NK-92 (cell line): Measurements from ENCODE around the gene ARHGEF28.

Experiments used
- DNase-seq: peaks from one replicate; lab custom pipeline; 2025; ENCODE audit not compliant: unreplicated experiment; lab: John Stamatoyannopoulos, UW

The ARHGEF28 gene

DNA sequence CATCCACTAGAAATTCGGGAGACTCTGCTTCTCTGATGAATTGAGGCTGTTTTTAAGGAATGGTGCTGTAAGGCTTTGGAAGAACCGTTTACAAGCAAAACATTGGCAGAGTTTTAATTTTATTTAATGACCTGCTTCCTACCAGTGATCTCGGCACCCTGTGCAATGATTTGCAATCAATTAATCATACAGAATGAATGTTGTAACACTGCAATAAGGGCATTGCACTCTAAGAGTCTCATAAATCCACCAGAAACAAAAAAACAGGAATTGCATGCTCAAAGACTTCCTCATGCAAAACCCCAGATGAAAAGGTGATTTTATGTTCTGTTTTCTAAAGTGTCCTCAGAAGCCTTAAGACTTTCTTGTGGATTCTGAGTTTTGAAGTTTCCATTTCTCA lies 295.7 kb downstream of the ARHGEF28 start:
- no peak for DNase-seq

DNA sequence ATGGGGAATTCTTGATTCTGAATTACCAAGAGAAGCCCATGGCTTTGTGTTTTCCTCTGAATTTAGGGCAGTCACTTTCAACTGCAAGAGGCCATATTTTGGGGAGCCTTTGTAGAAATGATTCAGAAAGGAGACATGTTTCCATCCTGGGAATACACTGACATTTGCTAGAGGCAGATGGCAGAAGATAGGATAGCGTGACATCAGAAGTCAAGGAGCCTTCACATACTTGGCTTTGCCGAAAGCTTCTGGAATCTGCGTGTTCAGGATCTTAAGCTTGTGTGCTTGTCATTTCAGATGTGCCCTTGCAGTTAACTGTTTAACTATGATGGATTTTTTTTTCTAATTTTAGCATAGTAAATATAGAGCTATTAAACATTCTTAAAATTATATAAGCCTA lies 296.2 kb downstream of the ARHGEF28 start:
- no peak for DNase-seq

DNA sequence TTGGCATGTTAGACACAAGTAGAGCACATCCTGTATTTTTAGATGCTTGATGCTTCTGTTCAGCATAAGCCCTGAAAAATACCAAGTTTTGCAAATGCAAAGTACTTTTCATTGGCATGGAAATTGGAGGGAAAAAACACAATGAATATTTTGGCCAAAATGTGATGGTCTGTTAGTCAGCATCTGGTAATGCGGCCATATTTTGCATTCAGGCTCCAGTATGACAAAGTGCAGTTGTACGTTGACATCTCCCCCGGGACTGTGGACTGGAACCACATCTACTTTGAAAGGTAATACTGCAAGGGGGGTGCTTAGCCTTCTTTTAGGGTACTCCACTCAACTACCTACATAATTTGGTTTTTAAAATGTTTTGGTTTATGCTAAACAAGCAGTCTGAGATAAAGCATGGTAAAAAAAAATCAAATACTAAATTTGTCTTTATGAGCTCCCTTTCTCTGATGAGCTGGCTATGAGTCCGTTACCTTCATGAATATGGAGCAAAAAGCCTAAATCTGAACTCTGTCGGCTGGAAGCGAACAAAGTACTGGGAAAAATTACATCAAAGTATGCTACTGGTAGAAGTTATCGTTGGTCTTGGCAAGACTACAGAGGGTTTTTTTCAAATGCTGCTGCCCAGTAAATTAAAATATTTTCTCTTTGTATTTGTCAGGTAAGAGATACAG lies 297.0 kb downstream of the ARHGEF28 start:
- no peak for DNase-seq

DNA sequence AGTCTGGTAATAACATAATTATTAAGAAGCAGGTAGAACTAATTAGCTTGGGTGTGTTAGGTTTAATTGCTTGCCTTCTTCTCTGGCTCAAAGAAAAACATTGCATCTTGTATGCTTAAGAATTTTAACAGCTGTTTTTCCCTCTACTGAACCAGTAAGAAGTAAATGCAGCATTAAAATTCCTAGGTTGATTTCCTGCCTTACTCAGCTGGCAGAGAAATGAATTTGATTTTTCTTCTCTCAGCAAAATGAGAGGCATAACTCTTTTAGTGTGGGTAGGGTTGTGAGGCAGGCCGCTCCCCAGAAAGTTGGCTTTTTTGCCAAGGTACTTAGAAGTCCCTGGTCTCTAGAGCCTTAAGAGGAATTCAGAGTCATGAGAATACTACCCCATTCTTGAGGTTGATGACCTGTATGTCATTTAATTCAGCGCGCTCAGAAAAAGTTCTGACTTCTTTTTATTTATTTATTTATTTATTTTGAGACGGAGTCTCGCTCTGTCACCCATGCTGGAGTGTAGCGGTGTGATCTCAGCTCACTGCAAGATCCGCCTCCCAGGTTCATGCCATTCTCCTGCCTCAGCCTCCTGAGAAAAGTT lies 302.6 kb downstream of the ARHGEF28 start:
- DNase-seq, result no peak

DNA sequence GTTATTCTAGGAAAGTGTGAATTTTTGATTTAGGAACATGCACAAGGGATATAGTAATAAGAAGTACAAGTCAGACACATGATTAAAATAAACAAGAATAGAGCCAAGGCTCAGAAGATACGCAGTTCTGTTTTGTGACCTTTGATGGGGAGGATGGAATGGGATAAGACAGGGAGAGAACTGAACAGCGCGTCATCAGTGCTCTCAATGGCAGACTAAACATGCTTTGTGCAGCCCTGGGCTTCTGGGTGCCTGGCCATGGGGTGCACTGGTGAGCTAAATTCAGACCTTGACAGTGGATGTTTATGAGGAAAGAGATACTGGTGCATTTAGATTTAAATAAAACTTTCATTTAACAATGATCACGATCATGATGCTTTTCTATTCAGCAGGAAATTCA lies 309.7 kb downstream of the ARHGEF28 start:
- no peak for DNase-seq

DNA sequence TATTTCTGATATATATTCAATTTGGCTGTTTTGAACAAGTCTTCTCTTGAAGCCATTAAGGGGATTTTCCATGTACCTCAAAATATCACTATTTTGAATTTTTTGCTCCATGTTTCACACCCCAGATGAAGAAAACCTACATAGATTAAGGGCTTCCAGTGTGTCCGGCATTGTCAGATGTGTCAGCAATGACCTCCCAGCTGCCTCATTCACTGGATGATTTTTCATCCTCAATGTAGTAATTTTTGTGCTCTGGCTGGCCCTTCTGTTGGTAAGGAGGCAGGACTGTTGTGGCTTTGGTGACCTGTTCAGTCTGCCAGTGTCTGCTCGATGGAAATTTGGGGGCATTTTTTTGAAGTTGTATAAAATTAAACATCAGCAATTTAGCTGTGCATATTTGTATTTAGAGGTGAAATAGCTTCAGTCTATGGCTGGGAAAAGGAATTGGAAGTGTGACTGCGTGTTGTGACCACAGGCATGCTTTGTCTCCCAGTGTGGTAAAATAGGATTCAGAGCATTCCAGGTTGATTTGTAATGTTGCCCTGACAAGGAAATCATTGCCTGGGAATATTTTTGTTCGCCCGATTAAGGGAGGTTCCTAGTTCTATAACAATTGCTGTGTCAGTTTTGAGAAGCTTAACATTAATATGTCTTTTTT lies 312.4 kb downstream of the ARHGEF28 start:
- DNase-seq, result no peak

DNA sequence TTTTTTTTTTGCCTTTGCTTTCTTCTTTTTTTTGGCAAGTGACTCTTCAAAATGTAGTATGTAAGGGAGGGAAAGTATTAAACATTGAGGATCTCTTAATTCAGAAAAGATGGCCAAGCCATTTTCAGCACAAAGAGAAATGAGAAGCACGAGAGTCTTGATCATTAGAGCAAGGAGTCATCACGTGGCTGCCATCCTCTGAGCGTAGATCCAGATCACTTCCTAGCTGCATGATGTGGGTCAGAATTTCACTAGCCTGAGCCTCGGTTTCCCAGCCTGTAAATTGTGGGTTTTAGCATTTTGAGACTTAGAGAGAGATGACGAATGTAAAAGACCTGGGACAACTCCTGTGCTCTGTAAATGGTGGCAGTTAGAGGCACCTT lies 312.9 kb downstream of the ARHGEF28 start:
- DNase-seq, result no peak

DNA sequence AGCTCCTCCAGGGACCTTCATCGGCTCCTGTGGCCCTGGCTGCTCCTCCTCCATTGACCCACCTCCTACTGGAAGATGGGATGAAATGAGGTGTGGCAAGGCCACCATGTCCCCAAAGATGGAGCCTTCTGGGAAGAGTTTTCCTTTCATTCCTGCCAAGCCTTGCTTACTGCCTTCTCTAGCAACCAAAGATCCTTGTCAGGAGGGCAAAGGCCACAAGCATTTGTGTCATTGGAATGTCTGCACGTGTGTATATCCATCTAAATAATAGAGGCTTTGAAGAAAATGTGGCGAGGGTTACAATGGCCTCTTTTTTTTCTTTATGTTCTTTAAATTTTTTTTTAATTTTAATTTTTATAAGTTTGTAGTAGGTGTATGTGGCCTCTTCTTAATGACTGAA lies 313.6 kb downstream of the ARHGEF28 start:
- DNase-seq, result no peak

DNA sequence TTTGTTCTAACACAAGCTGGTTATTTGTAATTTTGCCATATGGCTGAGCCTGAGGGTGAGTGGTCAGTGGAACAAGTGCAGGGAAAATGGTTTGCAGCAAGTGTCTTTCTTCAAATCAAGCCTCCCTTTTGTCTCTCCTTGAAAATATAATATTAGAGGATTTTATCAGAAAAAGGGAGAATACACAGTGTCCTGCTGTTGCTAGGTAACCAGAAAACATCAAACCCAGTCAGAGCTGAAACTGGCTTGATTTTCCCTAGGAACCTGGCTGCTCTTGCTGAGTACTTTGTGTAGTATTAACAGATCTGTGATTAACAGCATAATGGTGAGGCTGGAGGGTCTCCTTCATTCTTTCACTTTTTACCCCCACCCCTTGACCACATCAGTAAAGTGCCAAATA lies 314.0 kb downstream of the ARHGEF28 start:
- no peak for DNase-seq

DNA sequence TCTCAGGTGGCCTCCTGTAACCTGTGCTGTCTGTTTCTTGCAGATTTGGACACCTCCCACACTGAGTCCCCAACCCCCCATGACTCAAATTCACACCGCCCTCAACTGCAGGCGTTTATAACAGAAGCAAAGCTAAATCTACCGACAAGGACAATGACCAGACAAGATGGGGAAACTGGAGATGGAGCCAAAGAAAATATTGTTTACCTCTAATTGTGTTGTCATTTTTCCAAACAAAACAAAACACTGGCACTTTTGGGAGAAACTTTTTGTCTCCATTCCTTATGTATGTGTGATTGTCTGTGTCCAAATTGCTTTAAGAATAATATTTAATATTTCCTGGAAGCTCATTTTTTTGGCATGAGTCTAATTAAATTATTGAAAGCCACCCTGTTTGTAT lies 314.8 kb downstream of the ARHGEF28 start:
- no peak for DNase-seq

DNA sequence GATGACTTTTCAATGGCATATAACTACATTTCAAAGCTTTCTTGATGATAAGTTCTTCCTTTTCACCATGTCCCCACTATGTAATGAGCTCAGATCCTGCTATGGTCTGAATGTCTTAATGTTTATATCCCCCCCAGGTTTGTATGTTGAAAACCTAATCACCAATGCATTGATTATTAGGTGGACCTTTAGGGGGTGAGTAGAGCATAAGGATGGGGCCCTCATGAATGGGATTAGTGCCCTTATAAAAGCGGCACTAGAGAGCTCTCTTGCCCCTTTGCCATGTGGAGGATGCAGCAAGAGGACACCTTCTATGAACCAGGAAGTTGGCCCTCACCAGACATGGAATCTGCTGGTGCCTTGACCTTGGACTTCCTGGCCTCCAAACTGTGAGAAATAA lies 316.8 kb downstream of the ARHGEF28 start:
- no peak for DNase-seq

DNA sequence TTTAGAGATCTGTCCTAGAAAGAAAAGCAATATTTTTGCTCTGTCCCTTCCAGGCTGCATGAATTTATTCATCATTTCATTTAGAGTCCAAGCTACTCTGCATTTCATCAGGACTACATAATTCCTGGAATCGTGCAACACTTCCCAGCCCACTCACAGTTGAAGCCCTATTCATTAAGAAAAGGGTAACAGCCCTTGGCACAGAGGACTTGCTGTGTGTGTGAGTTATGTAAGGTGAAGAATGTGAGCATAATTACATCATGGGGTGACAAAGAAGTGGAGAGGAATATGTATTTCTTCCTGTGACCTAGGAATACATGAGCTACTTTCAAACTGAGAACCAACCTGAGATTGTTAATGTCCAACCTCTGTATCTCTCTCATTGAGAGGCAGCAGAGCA lies 317.4 kb downstream of the ARHGEF28 start:
- DNase-seq, result no peak

DNA sequence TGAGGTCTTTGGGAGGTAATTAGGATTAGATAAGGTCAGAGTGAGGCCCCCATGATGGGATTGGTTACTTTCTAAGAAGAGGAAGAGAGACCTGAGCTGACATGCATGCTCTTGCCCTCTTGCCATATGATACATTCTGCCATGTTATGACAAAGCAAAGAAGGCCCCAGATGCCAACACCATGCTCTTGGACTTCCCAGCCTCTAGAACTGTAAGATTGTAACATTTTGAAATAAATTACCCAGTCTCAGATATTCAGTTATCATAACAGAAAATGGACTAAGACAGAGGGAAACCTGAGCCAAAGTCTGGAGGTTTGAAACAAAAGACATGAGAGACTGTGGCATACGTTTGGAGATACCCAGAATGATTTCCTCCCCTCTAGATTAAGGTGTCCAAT lies 318.6 kb downstream of the ARHGEF28 start:
- no peak for DNase-seq

DNA sequence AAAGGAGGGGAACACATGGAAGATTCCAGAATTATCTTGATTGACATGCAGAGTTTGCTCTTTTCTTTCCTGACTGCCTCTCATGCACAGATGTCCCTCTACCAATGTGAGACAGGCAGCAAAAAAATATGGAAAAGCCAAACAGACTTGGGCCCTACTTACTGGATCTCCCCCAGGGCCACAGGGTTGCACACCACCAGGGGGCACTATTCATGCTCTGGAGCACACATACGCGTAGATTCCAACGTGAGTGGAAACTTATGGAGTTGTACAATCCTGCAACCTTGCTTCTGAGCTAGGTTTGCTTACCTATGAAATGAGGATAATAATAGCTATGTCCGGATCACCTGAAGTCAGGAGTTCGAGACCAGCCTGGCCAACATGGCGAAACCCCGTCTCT lies 319.5 kb downstream of the ARHGEF28 start:
- no peak for DNase-seq

DNA sequence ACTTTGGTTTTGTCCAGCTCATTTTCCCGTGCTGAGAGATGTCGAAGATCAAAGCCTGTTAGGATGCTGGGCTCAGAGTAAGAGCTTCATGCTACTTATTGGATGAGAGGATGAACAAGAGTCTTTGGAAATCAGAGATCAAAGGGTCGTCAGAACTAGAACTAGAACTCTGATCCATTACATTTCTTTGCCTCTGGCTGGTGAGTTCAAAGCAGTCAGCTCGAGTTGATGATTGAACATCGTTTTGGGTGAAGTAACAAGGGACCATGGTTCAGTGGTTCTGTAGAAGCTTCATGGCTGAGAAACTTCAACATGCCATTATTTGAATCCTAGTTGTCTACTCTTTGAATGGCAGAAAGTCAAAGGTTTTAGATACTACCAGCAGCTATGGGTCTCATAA lies 320.3 kb downstream of the ARHGEF28 start:
- DNase-seq, result no peak

DNA sequence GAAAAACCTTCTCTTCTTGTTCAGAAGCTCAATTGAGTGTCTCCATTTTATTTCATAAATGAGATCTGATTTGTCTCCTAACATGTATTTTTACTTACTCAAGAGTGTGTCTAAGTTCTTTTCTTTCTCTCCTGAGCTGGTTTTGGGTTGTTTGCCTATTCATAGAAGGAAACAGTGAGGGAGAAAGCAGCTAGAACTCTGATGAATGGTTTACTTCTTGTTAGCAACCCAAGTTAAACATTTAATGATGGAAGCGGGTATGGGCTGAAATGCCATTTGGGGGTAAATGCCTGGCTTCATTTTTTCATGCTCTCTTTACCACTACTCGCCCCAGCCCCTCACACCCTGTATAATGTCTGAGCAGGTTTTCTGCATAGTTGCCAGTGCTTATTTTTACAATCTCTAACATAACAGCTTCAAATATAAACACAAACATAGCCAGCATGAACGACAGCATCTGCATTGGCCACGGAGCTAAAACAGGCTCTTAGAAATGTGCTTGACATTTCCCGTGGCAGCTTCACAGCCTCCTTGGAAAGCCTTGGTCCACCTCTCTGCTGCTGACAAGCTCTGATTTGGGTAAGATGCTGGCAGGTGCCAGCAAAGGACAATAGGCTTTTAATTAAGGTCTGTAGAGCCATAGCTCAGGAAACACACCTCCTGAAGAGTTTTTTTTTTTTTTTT lies 321.1 kb downstream of the ARHGEF28 start:
- DNase-seq, result no peak

DNA sequence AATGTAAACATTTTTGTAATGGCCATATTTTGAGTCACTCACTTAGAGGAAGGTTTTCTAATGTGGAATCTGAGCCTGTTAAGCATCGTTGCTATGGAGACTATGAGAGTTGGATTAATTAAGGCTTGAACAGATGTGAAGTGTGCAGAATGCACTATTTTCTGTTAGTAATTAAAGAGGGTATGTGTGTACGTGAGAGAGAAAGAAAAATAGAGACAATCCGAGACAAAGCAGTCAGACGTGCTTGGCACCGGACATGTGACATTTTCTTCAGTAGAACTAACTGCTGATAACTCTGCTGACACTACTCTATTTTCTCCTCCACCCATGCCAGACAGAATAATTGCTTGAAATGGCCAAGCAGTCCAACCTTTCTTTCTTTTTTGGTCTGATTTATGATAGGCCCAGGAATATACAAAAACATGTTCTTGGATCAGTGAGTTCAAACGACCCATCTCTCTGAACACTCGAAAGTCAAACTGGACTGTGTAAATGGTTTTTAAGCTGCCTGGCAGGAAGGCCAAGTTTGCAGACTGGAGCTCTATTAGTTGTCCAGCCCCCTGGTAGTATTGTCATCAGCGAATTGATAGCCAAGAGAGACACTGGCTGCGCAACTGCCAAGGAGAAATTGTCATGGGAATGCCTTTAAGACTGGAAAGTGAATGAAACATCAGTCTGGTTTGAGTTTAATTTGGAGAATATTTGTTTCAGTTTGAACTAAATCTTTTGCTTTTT lies 322.1 kb downstream of the ARHGEF28 start:
- no peak for DNase-seq

DNA sequence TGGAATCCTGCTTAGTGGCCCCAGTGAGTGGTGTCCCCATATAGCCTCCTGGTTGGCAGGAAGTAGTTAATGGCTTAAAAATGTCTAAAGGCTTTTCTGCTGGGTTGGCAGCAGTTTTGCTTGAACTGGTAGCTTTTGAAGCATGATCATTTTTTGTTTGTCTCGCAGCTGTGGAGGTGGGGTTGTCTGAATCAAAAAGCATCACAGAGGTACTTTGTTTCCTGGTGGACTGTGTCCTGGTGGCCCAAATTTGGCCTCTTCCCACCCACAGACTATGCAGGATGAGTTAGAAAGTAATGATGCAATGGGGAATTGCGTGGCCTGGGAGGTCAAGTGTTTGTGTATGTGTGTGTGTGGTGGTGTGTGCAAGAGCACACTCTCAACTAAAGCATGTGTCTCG lies 322.7 kb downstream of the ARHGEF28 start:
- no peak for DNase-seq

DNA sequence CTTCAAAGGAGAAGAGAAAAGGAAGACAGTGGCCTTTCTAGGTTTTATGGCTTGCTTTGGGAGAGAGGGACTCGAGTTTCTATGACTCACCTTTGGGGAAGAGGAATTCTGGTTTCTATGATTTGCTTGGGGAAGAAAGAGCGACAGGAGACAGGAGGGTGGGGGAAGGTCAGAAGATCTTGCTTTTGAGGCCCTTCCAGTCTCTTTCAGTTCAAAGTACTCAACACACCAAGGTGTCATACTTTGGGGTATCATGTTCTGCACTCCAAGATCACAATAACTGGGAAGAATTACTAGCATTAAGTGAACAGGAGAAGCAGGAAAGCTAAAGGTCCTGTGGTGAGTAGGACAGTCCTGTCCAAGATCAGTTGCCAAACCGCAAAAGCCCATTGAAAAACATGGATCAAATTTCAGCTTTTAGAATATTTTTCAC lies 324.5 kb downstream of the ARHGEF28 start:
- DNase-seq, result no peak

DNA sequence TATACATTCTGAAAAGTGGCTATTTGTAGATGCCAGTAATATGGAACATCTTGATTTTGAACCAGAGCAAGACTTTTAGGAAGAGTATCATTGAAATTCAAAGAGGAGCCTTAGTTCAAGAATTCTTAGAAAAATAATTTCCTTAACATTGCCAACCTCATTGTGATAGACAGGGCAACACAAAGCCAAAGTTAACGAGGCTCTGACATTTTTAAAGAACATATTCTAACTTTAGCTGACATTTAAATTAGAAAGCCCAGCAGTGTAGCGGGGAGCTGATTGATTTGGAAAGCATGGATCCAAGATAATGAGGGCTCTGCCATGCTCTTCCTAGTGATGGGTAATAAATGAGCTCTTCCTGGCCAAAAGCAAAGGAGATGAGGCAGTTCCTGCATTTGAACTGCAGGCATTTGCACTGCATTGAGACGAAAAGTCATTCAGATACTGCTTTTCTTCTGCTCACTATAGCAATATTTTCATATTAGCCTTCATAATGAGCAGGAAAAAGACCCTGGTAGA lies 325.0 kb downstream of the ARHGEF28 start:
- no peak for DNase-seq

DNA sequence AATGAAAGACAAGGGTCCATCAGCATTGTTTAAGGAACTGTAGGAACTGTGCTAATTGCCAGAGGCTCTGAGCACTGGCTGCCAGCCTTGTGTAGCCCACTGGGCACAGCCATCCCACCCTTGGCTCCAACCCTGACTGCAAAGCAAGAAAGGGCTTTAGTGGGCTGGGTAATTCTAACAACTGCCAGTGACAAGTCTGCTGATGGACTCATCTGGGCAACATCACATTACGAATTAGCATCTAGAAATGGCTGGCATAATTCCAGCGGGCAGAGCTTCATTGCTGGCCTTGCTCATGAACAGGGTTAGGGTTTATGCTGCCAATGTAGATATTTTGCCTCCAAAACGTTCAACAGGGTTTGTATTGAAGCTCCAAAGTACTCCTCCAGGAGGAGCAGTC lies 326.9 kb downstream of the ARHGEF28 start:
- no peak for DNase-seq
